ENCODE measurements around the gene TSPAN32.
"Not testable (repeated sequence)": the region's sequence is repeated elsewhere in the genome, so short reads cannot be mapped to it uniquely, and the experiment has no call there.

The TSPAN32 gene

DNA sequence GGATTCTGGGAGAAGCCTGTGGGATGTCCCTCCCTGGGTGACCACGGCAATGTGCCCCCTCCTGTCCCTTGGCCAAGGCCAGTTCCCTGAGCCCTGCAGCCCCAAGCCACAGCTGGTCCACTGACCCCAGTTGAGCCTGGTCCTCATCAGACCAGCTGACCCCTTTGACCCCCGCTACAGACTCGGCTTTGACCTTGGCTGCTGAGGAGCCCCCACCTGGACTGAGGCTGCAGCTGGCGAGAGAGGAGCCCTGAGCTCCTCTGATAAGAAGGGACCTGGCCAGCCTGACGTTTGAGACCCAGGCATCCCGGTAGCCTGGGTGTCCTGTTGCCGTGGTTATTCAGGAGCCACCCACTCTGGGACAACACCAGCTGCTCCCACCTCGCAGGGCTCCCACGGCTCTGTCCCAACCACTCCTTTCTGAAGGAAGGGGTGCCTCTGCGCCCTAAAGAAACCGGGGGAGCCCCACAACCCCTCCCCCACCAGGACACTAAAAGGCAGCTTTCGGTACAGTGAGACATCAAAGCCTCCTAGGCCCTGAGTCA lies 34.4 kb upstream of the TSPAN32 start:
- DNase-seq (ENCODE audit: low read depth): no peak

DNA sequence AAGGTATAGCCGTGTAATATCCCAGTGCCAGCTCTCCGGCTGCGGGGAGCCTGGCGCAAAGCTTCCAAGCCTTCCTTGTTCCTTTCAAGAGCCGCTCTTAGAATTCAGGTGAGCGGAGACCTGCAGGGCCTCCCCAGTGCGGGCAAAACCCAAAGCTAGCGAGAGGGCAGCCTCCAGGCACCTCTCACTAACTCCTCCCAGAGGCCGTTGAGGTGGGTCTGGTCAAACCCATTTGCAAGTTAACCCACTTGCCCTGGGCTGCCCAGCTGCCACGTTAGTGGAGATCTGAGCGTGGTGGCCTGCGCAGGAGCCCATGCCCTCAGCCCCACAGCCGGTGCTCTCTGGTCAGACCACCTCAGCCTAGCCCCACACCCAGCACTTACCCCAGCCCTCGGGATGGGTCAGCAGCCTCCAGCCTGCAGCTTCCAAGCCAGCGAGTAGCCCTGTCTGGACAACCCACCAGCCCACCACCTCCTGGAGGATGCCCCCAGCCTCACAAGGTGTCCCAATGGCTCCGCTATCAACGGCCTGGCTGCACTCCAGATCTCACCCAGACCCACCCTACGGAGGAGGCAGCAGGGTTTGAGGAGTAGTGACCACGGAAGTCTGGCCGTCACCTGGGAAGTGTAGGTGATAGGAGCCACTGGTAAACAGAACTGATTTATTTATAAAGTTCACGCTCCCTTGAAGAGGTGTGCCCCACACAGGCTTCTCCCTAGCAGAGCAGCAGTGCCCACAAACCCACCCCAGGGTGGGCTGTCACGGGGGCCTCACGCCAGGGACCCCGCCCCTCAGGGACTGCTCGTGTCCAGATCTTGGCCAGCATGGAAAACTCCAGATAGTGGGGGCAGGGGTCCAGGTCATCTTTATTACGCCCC lies 33.7 kb upstream of the TSPAN32 start:
- DNase-seq (ENCODE audit: low read depth): no peak

DNA sequence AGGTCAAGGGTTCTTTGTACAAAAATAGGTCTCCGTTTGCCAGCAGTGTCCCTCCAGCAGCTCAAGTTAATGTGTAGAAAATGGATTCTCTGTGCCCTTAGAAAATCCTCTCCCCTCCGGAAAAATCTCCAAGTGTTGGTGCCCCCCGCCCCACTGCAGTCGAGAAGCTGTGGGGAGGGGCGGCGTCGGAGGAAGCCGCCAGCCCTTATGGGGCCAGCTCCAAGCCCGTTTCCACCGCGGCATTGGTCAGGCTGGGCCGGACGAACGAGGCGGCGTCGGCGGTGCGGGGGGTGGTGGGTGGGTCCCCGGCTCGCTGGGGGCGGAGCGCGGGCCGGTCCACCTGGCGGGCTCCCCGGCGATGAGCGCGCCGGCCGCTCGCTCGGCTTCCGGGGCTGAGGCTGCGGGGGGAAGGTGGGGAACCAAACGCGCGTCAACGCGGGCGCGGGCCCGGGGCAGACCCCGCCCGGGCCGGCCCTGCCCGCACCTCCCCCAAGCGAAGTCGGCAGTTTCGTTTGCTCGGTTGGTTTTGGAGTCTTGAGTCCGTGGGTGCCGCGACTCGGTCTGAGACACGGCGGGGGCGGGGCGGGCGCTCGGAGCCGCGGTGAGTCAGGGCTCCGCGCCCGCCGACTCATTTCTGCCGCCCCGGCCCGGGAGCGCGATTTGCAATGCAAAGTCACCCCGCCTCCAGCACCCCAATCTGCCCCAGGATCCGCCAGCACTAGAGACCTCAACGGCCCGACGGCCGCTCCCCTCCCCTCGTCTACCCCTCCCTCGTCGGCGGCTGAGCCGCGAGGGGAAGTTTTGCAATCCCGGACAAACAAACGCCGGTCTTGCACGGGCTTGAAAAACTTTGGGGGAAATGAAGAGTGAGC lies 32.8 kb upstream of the TSPAN32 start:
- DNase-seq (ENCODE audit: low read depth): peak; percentile 75

GRCh38 chr11:2269601-2270321 lies 32.1 kb upstream of the TSPAN32 start:
- DNase-seq (ENCODE audit: low read depth): peak; percentile 38

DNA sequence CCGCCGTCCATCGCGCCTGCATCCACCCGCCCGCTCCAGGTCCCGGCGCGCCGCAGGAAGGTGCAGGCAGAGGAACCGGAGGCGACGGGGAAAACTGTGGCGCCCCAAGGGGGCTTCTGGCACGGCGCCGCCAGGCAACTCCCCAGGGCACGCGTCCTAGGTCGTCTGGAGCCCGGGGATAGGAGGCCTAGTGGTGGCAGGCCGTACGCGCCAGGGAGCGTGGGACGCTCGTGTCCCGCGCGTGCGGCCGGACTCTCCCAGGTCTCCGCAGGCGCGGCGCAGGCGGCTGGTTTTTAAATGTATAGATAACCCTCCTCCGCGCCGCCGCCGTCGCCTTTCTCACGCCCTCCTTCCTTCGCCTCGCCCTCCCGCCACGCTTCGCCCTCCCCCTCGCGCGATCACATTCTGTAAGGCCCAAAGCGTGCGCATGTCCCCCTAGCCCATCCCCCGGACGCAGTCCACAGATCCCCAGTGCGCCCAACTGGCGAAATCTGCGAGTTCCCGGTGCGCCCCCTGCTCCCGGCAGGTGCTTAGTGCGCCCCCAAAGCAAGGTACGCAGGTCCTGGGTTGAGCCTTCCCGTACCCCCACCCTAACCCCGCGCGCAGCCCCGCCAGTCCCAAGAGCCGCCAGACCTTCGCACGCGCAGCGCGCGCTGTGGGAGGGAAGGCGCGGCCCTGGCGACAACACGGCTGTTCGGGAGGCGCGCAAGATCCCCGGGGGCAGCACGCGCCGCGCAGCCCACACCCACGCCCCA lies 31.3 kb upstream of the TSPAN32 start, which contains the start of gene ASCL2:
TSS of gene ASCL2 (minus strand) at position 267 of the 755 bp plus-strand sequence. CDS start at position 11, 256 bp downstream.
- no peak for DNase-seq (ENCODE audit: low read depth)

GRCh38 chr11:2271077-2271326 lies 30.8 kb upstream of the TSPAN32 start:
- DNase-seq (ENCODE audit: low read depth): peak; percentile 47

DNA sequence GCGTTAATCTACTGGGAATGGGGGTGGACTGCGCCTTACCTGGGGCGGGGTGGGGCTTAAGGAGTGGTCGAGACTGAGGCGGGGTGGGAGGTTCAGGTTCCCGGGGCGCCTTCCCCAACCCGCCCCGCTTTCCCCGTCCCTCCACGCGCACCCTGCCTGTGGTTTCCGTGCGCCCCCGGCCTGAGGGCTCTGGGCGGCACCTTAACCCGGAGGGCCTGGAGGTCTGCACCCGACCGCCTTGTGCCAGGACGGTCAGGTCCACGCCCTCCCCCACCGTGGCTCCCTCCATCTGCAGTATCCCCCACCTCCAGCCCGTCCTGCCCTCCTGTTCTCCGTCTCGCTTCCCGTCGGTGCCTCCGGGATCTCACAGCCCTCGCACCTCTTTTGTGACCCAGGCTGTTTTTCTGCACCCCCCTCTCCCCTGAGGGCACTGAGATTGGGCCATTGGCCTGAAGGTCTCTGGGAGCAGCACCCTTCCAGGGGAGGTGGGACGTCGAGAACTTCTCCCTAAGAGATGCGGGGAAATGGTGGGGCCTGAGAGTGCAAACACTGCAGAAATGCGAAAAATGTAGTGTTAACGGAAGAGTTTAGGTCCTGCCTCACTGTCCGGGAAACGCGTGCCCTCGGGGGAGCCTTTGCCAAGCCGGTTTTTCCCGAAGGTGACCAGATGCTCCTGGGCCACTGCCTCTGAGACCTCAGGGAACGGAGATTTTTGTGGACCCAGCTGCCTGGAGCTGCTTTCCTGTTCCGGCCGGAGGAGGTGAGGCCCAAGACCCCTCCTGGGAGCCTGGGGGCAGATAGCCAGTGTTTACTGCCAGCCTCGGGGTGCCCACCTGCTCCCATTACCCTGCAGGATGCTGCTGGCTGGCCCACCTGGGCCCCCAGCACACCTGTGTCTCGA lies 30.2 kb upstream of the TSPAN32 start:
- DNase-seq (ENCODE audit: low read depth): no peak

DNA sequence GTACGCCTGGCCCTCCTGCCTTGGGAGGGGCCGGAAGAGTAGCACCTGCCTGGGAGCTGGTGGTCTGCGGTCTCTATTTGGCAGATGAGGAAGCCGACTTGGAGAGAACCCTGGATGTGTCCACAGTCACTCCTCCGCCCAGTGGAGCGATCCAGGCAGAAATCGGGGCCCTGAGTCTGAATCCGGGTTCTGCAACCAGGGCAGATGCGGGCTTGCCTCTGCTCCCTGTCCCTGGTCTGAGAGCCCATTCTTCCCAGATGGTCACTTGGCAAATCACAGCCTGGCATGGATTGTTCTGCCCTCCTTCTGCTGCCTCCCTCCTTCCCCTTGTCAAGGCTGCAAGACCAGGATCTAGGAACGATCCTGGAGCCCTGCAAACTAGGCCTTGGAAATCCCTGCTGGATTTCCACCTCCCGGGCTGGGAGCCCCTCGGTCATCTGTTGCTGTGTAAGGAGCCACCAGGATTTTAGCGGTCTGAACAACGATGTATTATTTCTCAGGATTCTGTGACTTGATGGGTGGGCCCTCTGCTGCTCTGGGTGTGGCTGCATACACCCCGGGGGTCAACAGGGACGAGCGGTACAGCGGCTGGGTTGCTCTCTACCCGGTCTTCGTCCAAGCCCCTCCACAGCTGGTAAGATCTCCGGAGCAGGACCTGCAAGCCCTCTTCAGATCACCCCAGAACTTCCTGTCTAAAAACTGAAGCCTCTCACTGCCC lies 29.4 kb upstream of the TSPAN32 start:
- DNase-seq (ENCODE audit: low read depth): no peak

DNA sequence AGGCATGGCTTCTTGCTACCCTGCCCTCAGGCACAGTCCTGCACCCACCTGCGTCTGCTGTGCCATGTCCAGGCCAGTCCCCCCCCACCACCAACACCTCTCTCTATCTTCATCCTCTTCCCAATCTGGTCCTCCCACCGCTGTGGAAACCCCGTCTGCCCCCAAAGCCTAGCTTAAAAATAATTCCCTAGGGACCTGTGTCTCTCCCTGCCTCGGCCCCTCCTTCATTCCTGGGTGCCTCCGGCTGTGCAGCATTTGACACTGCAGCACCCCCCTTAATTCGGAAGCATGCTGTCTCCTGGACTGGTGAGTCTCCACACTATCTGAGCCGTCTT lies 28.9 kb upstream of the TSPAN32 start:
- DNase-seq (ENCODE audit: low read depth): no peak

DNA sequence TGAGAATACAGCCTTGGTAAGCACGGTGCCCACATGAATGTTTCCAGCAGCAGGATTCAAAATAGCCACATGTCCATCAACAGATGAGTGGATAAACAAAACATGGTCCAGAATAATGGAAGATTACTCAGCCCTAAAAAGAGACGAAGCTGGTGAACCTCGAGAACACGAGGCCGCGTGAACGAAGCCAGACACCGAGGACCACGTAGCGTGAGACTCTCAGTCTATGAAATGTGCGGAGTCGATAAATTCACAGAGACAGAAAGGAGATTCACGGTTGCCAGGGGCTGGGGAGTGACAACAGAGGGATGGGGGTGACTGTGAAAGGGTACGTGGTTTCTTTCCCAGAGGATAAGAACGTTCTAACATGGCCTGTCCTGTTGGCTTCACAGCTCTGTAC lies 28.5 kb upstream of the TSPAN32 start:
- DNase-seq (ENCODE audit: low read depth): no peak

DNA sequence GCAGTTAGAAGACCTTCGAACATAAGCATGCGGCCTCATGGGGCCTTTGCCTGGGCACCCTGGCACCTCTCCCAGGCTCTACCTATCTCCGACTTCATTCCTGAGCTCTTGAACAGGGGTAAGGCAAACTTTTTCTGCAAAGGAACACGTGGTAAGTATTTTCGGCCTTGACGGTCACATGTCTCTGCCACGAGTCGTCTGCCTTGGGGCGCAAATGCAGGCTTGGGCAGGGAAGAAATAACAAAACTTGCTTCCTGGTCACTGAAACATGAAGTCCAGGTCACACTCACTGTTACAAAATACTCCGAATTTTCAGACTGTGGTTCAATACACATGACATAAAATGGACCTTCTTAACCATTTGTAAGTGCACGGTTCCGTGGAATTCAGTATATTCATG lies 28.0 kb upstream of the TSPAN32 start:
- DNase-seq (ENCODE audit: low read depth): no peak

- no peak for DNase-seq (ENCODE audit: low read depth)
Observed at GRCh38 chr11:2275334-2276279, 26.2 kb upstream of the TSPAN32 start.

GRCh38 chr11:2276280-2277007 lies 25.4 kb upstream of the TSPAN32 start:
- DNase-seq (ENCODE audit: low read depth): no peak

- DNase-seq (ENCODE audit: low read depth): no peak
Observed at GRCh38 chr11:2277008-2277346, 24.8 kb upstream of the TSPAN32 start.

DNA sequence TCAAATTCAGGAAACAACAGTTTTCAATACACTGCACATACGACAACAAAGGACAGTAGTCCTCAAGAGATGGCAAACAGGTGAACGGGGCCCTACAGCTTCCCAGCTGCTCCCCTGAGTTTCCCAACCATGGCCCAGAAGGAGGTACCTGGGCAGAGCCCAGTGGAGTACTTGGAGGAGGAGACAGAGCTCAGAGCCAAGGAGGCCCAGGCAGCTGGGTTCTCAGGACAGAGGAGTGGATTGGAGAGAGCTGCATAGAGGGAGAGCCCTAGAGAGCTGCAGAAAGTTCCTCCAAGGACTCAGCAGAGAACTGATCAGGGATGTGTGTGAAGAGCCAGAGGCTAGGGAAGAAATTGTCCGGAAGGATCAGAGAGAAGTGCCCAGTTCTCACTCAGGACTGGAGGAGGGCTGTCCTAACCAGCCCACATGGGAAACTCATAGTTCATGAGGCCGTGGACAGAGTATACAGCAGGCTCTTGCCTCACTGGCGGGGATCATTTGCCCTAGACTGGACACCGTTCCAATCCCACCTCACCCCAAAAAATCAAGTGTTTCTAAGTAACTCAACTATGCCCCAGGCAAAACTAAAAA lies 23.8 kb upstream of the TSPAN32 start:
- DNase-seq (ENCODE audit: low read depth): no peak

GRCh38 chr11:2280208-2280607 lies 21.6 kb upstream of the TSPAN32 start:
- no peak for DNase-seq (ENCODE audit: low read depth)

DNA sequence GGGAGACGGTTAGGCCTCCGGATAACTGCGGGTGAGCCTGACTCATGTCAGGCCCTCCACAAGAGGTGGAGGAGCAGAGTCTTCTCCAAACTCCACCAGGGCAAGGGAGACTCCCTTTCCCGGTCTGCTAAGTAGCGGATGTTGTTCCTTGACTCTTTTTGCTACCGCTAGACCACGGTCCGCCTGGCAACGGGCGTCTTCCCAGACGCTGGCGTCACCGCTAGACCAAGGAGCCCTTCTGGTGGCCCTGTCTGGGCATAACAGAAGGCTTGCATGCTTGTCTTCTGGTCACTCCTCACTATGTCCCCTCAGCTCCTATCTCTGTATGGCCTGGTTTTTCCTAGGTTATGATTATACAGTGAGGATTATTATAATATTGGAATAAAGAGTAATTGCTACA lies 15.5 kb upstream of the TSPAN32 start:
- not testable (repeated sequence) for DNase-seq (ENCODE audit: low read depth)

- DNase-seq (ENCODE audit: low read depth): no peak
Observed at GRCh38 chr11:2287091-2287490, 14.7 kb upstream of the TSPAN32 start.
